Activated B cell treated with CpG ODN at 0.5 μM for 24 hours (primary cell): ENCODE results near the gene RAB11FIP4. TPM values are rescaled to one million over a fixed set of nuclear protein-coding genes. Genes with fewer than 3 reads are reported as not detected.

Experiments used
- ATAC-seq: fragments of 200-7000 bp; cut with Tn5 transposase; one replicate; pipeline ENCODE4 v1.10.0; 2021; ENCODE audit warnings: low read depth, mild to moderate bottlenecking, moderate library complexity
- CTCF ChIA-PET: fragments of 350-600 bp; sonication (Branson Sonifier 250); formaldehyde crosslinking; loops from one replicate; lab custom pipeline; 2021; ENCODE audit warnings: antibody characterized with exemption; lab: Charles Lee
- POLR2A ChIA-PET: fragments of 350-600 bp; sonication (Branson Sonifier 250); formaldehyde crosslinking; loops from one replicate; lab custom pipeline; 2021; ENCODE audit warnings: antibody characterized with exemption; lab: Charles Lee
- DNase-seq: peaks from one replicate; pipeline ENCODE4 v3.0.0; 2022
- H3K27ac Mint-ChIP-seq: one replicate; pipeline ENCODE4 v1.8.0; 2020; ENCODE audit warnings: mixed read lengths
- H3K27me3 Mint-ChIP-seq: one replicate; pipeline ENCODE4 v1.8.0; 2021; ENCODE audit warnings: mixed read lengths
- H3K36me3 Mint-ChIP-seq: one replicate; pipeline ENCODE4 v1.8.0; 2021; ENCODE audit warnings: low read depth, mixed read lengths
- H3K4me1 Mint-ChIP-seq: one replicate; pipeline ENCODE4 v1.8.0; 2021; ENCODE audit warnings: mixed read lengths
- H3K4me3 Mint-ChIP-seq: one replicate; pipeline ENCODE4 v1.8.0; 2020; ENCODE audit warnings: mild to moderate bottlenecking, mixed read lengths
- H3K9me3 Mint-ChIP-seq: one replicate; pipeline ENCODE4 v1.8.0; 2020; ENCODE audit warnings: mixed read lengths
- CTCF ChIP-seq: fragments of 200-600 bp; IDR thresholded peaks from one replicate; pipeline ENCODE4 v1.8.0; 2022; ENCODE audit warnings: antibody characterized with exemption, mild to moderate bottlenecking
- intact Hi-C: fragments of 100-400 bp; cut with micrococcal nuclease; formaldehyde crosslinking; loops from one replicate; pipeline ENCODE4 v1.15.1; 2024
- total RNA-seq: library from RNA; stranded (reverse); gene quantifications from 2 replicates; pipeline ENCODE4 v1.2.3, GENCODE V29; 2022

The RAB11FIP4 gene
- total RNA-seq, 1 donor from 2014 or later = 43.2 TPM

DNA sequence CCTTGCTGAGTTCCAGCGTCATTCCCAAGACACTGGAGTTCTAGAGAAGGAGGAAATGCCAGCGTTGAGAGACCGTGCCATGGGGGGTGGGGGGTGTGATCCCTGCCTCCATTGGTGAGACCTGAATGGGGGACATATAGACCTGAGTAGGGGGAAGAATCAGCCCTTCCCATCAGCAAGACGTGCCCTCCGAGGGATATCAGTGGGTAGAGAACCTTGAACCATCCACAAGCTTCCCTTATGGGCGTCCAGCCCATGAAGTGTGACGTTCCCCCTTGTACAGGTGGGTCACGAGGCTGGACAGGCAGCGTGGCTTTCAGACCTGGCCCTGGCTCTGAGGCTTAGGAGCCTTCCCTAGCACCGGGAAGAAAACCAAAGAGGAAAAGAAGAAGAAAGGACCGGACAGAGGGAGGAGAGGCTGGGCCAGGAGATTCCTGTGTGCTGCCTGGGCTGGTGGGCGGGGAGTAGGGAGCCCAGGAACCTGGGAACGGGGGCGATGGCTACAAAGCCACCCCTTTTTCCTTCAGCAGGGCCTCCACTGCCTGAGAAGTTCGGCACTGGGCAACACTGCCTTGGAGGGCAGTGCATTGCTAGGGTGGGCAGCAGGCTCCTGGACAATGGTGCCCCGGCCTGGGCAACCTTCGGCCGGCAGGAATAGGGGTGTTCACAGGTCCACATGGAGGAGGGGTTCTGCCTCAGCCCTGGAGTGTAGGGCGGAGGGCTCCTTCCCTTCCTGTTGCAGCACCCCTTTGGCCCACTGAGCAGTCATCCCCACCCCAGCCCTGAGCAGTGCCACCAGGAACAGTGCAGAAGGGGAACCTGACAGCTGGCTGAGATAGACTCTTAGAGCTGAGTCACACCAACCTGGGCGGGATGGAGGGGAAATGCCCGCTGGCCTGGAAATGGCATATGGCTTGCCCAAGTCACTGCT lies 7.2 kb downstream of the RAB11FIP4 start:
- DNase-seq = no peak
- no peaks in the 10 kb centered on the region for H3K36me3 Mint-ChIP-seq
- no peak for TF ChIP-seq CTCF
- CTCF ChIA-PET = interaction anchor here (0.9 kb wide), 1 partner anchor 9 kb away, joined by 3 read pairs; no protein-coding TSS in a partner anchor
- ATAC-seq = no peak
- no peaks in the 10 kb centered on the region for H3K4me1 Mint-ChIP-seq
- H3K9me3 Mint-ChIP-seq = no peaks in the 10 kb centered on the region
- no peak overlapping the region for H3K27ac Mint-ChIP-seq
- H3K4me3 Mint-ChIP-seq = no peak overlapping the region
- intact Hi-C loops = no loop called here
- peaks cover 33% of the 10 kb centered on the region for H3K27me3 Mint-ChIP-seq
- POLR2A ChIA-PET = no interaction called here

GRCh38 chr17:31400481-31400950 lies 9.0 kb downstream of the RAB11FIP4 start:
- ChIA-PET POLR2A (no interaction called here), CTCF (no interaction called here)
- H3K9me3 Mint-ChIP-seq = no peaks in the 10 kb centered on the region
- no peak overlapping the region for H3K27ac Mint-ChIP-seq
- no peak for DNase-seq
- H3K27me3 Mint-ChIP-seq = peaks cover 22% of the 10 kb centered on the region
- H3K36me3 Mint-ChIP-seq = no peaks in the 10 kb centered on the region
- H3K4me1 Mint-ChIP-seq = no peaks in the 10 kb centered on the region
- ATAC-seq = no peak
- no peak overlapping the region for H3K4me3 Mint-ChIP-seq
- intact Hi-C loops = no loop called here
- TF ChIP-seq CTCF = no peak

- Mint-ChIP-seq H3K27ac (no peak overlapping the region), H3K27me3 (peaks cover 18% of the 10 kb centered on the region), H3K4me3 (no peak overlapping the region), H3K36me3 (no peaks in the 10 kb centered on the region), H3K9me3 (no peaks in the 10 kb centered on the region), H3K4me1 (no peaks in the 10 kb centered on the region)
- ChIA-PET CTCF (no interaction called here), POLR2A (no interaction called here)
- intact Hi-C loops = no loop called here
- no peak for ATAC-seq
- DNase-seq = no peak
- no peak for TF ChIP-seq CTCF
These were observed 10.2 kb downstream of the RAB11FIP4 start for GRCh38 chr17:31401456-31402254.

DNA sequence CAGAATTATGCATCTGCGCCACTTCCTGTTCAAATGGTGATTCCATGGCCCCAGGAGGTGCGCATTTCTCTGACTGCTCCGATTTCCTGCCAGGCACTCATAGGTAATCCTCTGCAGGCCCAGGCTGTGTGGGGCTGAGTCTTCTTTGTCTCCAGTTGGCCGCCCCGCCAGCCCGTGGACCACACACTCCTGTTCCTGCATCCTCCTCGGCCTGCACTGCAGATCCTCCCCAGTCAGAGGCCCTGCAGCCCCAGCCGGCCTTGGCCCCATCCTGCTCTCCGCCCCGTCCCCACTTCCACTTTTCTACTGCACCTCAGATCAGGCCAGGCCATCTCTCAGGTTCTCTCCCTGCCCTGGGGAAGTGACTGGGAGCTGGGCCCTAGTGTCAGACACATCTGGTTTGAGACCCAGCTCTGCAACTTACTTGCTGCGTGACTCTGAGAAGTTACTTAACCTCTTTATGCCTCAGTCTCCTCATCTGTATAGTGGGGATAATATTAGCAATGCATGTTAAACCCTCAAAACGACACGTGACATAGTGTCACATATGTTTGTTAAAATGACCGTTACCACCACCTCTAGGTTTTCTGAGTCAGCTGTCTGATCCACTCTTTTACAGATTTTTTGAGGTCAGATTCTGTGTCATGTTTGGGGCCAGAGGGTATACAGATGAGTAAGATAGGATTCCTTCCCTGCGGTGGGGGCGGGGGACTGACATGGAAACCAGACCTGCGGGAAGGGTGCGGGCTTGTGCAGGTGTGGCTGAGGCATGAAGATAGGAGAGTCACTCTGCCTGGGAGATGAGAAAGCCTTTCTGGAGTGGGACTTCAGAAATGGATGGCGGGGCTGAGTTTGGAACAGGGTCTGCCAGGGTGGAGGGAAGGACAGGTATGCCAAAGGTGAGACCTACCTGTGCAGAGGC lies 12.8 kb downstream of the RAB11FIP4 start:
- no peak for TF ChIP-seq CTCF
- ATAC-seq (no peak), DNase-seq (no peak)
- Mint-ChIP-seq H3K27me3 (peaks cover 11% of the 10 kb centered on the region), H3K9me3 (no peaks in the 10 kb centered on the region), H3K4me1 (no peaks in the 10 kb centered on the region), H3K36me3 (no peaks in the 10 kb centered on the region), H3K27ac (no peak overlapping the region), H3K4me3 (no peak overlapping the region)
- intact Hi-C loops = no loop called here
- CTCF ChIA-PET = no interaction called here
- POLR2A ChIA-PET = interaction anchor here (0.6 kb wide), 1 partner anchor 724 kb away, joined by 3 read pairs; no protein-coding TSS in a partner anchor
